ENCODE results near the gene OR10A3.
"Not testable (repeated sequence)": the region's sequence is repeated elsewhere in the genome, so short reads cannot be mapped to it uniquely, and the experiment has no call there.

OR10A3 gene, protein sequence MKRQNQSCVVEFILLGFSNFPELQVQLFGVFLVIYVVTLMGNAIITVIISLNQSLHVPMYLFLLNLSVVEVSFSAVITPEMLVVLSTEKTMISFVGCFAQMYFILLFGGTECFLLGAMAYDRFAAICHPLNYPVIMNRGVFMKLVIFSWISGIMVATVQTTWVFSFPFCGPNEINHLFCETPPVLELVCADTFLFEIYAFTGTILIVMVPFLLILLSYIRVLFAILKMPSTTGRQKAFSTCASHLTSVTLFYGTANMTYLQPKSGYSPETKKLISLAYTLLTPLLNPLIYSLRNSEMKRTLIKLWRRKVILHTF

DNA sequence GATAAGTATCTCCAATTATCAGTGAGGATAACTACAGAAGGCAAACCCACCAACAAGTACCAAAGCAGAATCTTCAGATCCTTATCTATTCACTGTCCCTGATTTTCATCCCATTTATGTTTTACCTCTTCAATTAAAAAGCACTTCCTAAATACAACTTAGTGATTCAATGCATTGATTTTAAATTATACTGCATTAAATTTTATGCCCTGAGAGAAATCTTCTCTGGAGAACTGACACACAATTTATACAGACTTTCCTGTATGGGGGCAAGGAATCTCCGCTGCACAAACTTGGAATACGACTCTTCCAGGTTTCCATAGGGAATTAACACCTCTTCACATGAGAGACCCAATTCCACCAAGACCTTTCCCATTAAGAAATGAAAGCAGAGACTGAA is at the start of gene OR10A3:
OR10A3 (minus strand) TSS at position 101 of the 400 bp plus-strand sequence. CDS start 2,188 bp downstream, outside the sequence.
- DNase-seq (ENCODE audit: low spot score) = no peak

DNA sequence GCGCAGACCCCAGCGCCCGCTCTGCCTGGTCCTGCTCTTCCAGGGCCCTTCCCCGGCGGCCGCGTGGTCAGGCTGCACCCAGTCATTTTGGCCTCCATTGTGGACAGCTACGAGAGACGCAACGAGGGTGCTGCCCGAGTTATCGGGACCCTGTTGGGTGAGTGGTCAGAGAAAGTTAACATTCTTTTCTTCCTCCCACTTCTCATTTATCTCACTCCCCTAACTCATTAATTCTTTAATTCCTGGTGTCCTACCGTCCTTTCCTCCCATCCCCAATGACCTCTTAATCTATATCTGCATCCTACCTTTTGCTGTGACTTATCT is 46.0 kb upstream of the OR10A3 start:
- not testable (repeated sequence) for DNase-seq (ENCODE audit: low spot score)

DNA sequence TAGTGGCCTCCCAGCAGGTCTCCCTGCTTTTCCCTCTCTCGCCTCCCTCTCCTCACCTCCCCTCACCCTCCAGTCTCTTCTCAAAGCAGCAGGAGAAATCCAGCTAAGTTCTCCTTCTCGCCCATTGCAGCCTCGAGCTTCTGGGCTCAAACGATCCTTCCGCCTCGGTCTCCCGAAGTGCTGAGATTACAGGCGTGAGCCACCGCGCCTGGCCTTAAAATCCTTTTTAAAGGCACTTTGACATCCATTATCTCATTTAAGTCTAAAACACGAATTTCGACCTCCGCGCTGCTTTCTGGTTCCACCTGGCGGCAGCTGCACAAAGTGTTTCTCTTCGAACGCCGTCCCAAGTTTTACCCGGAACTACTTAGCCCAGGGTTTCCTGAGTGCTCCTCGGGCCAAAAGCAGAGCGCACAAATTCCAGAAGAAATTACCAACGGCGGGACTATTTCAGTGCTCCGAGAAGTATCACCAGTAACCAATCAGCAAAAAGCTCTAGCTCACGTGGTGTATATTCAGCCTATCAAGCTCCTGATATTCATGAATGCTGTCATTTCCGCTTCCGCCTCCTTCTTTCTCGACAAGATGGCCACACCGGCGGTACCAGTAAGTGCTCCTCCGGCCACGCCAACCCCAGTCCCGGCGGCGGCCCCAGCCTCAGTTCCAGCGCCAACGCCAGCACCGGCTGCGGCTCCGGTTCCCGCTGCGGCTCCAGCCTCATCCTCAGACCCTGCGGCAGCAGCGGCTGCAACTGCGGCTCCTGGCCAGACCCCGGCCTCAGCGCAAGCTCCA is 45.5 kb upstream of the OR10A3 start, which contains the start of gene EIF3F:
EIF3F (plus strand) TSS at position 570 of the 792 bp plus-strand sequence; CDS start at position 586, 16 bp downstream.
- DNase-seq (ENCODE audit: low spot score) = peak; percentile 93

DNA sequence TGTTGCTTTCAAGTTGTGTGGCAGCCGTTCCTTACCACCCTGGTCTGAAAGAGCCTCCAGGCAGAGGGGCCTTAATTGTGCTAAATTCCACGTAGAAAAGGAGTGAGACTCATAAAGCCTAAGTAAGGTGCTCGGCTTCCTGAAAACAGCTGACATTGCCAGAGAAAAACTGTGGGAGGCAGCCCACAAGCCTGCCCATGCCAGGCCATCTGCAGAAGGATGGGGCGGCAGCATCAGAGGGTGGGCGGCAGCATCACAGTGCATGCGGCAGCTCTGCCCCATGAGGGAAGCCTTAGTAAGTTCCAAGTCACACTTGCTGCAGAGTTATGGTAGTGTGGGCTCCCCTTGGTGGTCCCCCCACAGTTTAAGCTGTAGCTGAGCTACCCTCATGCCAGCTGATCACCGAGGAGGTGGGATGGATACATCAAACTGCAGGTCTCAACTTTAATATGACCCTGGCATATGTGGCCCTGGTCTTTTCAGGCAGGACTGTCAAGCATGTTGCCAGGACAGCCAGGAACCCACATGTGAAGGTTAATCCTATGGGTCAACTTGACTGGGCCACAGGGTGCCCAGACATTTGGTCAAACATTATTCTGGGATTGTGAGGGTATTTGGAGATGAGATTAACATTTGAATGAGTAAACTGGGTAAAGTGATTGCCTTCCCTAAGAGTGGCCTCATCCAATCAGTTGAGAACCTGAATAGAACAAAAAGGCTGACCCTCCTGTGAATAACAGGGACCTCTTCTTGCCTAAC is 42.5 kb upstream of the OR10A3 start:
- no peak for DNase-seq (ENCODE audit: low spot score)

DNA sequence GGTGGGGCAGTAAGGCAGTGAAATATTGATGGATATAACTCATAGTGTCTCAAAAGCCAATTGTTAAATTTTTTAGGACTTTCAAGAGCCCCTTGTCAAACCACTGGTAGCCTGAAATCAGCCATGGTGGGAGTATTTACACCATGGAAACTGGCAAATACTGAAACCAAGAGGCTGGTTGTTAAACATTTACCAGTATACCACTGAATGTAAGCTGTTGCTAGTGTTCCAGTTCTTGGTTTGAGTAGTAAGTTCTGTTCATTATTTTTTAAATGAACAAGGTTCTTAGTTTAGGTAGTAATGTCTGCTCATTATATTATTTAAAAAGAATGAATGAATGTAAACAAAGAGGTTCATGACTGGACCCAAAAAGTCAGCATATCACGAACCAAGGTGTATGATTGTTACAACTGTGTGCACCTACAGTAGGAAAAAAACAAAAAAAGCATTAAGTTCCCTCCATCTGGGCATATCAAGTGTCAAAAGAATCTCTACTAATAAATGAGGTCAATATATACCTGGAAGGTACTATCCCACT is 41.1 kb upstream of the OR10A3 start:
- no peak for DNase-seq (ENCODE audit: low spot score)

DNA sequence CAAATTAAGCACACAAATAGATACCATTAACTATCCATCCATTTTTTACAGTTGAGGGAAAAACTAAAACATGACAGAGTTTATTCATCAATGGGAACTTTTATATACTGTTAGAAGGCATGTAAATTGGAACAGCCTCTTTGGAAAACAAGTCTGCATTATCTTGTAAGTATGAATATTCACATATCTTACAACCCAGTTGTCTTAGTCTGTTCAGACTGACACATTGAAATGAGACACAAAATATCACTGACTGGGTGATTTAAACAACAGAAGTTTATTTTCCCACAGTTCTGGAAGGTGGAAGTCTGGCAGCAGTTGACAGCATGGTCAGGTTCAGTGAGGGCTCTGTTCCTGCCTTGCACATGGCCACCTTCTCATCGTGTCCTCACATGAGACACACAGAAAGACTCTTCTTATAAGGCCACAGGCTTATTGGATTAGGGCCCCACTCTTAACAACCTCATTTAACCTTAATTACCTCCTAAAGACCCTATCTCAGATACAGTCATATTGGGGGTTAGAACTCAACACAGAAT is 40.2 kb upstream of the OR10A3 start:
- no peak for DNase-seq (ENCODE audit: low spot score)

DNA sequence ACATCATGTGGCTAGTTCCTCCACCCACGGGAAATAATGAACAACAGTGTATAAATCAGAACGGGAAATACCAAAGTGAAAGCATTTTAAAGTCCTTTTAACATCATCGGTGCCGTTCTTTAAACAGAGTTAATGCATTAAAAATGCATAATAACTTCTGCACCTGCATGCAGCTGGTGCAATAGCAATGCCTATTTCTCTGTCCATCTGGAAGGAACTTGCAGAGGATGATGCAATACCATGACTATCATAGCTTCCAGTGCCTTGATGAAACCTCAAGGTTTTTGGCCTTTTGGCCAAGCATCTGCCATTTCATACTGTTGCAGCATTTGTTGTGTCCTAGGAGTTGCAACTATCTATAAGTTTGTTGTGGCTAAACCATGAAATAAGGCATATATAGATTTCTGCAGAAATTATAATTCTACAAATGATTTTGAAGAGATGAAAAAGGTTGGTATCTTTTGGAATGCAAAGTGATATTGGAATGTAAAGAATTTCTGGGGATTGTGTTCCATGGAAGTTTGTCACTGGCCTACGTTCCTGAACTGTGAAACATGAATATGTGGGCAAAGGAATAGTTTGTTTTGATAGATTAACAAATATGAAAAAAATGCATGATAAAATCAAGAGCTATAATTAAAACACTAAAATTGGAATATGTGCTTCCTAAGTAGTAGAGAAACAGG is 35.9 kb upstream of the OR10A3 start:
- DNase-seq (ENCODE audit: low spot score) = no peak

DNA sequence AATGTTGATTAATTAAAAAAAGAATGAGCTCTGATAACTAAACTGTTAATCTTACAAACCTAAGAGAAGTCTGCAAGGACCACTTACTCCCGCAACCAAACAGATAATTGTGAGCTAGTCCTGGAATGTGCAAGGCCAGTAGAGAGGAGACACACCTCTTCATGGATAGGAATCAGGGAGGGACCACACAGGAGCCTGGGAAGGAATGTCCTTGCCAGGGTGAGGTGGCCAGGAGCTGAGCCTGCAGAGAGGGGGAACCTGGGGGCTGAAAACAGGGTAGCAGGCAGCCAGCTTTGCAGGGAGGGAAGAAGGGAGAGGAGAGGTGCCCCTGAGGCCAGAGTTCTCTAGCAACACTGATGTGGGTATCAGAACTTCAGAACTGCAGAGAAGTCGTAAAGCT is 33.2 kb upstream of the OR10A3 start:
- DNase-seq (ENCODE audit: low spot score) = no peak

DNA sequence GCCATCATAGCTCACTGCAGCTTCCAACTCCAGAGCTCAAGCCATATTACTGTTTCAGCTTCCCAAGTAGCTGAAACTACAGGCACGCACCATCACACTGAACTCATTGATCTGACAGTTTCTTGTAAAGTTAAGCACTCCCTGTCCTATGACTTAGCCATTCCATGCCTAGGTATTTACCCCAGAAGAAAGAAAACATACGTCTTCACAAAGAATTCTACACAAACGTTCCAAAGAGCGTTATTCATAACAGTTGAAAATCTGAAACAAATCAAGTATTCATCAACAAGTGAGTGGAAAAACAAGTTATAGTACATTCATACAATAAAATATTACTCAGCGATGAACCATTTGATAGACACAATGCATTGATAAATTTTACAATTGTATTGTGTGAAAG is 31.5 kb upstream of the OR10A3 start:
- DNase-seq (ENCODE audit: low spot score) = no peak

DNA sequence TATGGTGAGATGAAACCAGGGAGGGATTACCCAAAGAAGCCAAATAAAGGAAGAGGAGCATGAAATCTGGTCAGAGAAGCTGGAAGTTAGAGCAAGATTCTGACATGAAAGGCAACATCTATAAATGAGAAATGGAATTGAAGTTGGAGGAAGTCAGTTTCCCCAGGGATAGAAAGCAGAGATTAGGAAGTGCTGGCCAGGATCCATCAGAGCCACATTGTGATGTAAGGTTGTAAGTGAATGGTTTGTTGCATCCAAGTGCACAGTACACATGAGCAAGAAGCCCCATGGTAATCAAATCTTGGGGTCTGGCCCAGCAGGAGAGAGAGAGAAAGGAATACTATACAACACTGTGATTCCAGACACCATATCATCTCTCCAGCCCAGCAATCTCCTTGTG is 30.3 kb upstream of the OR10A3 start:
- no peak for DNase-seq (ENCODE audit: low spot score)

DNA sequence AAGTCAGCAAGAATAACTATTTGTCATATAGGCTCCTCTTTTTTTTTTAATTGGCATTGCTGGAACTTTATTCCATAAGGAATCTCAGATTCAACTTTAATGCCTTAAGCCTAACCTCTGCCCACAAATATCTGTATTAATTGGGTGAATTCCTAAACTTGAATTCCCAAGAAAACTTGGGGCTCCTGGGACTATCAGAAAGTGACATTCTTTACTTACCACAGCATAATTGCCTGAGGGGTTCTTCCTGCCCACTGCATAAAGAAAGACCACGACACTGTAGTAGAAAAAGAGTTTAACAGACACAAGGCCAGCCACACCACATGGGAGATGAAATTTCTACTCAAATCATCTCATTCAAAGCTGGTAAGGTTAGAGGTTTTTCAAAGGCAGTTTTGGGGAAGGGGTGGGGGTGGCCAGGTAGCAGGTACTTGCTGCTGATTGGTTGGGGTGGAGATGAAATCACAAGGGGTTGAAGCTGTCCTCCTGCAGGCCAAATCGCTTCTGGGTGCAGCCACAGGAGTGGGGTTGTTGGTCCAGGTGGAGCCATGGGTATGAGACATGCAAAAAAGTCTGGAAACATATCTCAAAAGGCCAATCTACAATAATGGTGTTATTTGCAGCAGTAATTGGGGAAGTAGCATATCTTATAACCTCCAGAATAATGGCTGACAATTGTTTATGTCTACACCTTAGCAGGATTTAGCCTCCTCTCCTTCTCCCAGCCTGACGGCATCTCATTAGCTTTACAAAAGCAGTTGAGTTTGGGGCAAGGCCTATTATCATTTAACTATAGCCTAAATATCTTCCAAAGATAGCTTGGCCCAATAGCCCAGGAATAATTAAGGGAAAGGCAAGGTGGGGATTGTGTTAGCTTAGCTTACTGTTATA is 28.5 kb upstream of the OR10A3 start:
- DNase-seq (ENCODE audit: low spot score) = no peak

DNA sequence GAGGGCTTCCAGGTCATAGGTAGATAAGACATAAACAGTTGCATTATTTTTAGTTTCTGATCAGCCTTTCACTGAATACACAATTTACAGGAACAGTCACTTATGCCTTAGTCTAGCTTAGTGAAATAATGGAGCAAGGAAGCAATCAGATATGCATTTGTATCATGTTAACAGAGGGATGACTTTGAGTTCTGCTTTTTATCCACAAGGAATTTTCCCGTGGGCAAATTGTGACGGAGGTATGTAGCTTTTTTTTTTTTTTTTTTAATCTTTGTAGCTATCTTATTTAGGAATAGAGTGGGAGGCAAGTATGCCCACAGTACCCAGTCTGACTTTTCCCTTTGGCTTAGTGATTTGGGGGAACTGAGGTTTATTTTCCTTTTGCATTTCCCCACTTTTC is 27.2 kb upstream of the OR10A3 start:
- DNase-seq (ENCODE audit: low spot score) = no peak

DNA sequence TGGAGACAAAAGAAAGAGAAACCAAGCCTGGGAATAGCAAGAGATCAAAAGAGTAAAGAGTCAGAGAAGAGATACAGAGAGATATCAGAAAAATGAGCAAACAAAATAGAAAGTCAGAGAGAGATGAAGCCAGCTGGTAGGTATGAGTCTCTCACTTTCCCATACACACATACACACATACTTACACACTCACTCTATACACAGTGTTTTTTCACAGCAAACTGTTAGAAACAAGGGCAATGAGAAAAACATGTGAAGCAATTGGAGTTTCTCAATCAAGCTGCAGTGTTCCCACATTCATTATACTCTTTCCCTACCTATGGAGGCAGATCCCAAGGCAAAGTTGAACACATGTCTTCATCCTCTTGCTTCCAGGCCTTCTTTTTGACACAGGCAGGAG is 26.3 kb upstream of the OR10A3 start:
- no peak for DNase-seq (ENCODE audit: low spot score)

DNA sequence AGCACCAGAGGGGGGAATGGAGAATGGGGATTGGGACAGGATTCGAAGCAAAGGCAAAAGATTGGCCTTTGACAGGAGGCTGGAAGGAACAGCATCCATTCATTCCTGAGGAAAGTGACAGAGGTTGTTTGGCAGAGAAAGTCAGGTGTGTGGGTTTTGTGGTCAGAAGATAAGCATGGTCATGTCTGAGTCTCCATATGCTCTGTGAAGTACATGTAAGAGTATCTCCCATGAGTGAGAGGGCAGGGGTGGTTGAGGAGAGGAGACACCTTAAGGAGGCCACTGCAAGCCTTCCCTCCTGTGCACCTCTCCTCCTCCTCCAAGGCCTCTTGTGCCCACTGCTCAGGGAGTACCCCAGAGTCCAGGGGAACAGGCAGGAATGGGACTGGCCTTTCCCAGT is 25.6 kb upstream of the OR10A3 start:
- DNase-seq (ENCODE audit: low spot score) = no peak

DNA sequence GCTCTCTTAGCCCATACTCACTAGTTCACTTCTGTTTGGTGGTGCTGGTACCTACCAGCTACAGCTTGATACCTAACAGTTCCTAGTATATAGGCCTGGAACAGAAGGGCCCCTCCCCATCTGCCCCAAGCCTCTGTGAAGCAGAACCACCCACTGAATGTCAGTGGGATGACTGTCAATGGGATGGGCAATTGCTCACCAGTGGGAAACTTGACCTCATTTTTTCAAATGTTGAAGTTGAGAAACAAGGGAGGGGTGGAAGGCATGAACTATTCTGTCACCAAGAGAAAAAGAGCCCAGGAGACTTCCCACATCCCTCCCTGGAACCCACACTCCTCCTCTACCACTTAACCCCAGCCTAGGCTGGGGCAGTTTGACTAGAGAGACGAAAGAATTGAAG is 23.9 kb upstream of the OR10A3 start, which contains the start of gene NLRP10:
NLRP10 (minus strand) TSS at position 62 of the 400 bp plus-strand sequence. CDS start 1,952 bp downstream, outside the sequence.
- no peak for DNase-seq (ENCODE audit: low spot score)

DNA sequence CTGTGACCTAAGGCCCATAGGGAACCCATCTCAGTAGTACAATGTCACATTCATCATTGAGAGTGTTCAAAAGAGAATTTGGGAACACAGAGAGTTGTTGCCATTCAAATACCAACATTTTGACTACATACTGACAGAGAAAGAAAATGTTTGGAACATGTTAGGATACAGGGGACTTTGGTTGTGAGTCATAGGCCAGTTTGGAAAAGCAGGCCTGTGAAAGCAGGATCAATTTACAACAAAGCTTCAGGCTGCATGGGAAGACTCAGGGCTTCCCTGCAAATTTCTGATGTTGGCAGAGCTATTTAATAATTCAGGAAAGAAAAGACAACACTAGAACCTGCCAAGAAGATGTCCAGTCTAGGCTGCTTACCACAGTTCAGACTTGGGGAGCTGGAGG is 23.4 kb upstream of the OR10A3 start:
- no peak for DNase-seq (ENCODE audit: low spot score)

DNA sequence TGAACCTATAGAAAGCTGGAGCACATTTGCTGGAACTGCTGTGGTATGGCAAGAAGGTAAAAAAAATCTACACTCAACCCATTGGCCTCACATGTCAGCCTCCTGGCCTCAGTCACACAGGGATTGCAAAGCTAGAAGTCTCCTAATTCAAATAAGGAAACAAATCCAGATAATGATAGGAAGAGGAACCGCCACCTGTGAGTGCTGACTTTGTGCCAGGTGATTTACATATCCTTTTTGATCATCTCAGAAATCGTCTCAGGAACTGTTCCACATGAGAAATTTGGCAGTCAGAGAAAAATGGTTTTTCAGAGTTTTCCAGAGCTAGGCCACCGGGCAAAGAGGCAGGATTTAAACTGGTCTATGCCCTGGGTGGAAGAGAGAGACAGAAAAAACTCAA is 22.8 kb upstream of the OR10A3 start:
- no peak for DNase-seq (ENCODE audit: low spot score)

DNA sequence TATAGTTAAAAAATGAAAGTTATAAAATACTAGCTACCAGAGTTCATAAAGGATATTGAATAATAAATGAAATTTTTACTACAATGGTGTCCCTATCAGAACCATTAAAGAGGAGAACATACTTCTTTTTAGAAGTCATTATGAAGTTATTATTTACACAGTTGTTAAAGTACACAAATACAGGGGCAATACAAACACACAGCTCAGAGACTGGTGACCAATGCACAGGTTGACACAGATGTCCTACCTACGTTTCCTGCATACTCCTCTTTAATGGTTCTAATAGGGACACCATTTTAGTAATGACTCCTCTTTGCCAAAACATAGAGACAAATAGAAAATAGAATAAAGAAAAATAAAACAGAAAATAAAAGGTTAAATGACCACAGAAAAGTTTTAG is 13.7 kb upstream of the OR10A3 start:
- DNase-seq (ENCODE audit: low spot score) = no peak

DNA sequence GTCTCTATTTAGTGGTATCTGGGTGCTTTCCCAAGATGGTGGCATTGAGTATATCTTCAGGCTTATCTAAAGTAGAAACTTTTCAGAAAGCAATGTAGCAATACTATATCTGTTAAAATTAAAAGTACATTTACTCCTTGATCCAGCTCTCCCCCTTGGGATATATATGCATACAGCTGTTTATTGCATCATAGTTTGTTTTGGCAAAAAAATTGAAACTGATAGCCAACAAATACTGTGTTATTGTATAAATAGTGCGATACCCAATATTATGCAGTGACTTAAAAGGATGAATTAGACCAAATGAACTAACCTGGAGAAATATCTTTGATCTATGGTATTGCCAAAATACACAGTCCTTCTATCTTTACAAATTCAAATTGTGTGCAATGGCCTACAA is 8.4 kb upstream of the OR10A3 start:
- no peak for DNase-seq (ENCODE audit: low spot score)

DNA sequence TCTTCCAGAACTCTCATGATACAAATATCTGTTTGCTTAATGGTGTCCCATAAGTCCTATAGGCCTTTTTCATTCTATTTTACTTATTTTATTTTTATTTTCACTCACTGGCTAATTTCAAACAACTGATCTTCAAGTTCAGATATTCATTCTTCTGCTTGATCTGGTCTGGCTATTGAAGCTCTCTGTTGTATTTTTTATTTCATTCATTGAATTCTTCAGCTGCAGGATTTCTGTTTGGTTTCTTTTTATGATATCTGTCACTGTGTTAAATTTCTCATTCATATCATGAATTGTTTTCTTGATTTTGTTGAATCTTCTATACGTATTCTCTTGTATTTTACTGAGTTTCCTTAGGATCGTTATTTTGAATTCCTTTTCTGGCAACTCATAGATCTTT is 2.6 kb upstream of the OR10A3 start:
- DNase-seq (ENCODE audit: low spot score) = no peak

DNA sequence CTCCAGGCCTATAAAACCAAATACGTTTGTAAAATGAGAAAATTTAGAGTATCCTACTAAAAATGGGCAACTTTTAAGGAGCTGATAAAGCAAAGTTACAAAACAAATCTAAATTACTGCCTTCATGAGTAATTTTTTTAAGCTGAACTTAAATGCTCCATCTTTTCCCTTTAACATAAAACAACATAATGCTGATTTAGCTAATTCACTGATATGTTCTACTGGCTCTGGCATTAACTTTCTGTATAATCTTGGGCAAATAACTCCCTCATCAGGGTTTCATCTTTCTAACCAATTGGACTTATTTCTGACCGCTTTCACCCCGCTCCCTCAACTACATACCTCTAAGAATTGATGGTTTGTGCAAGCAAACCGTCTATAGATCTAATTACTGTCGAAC is 362 bp downstream of the OR10A3 start:
- no peak for DNase-seq (ENCODE audit: low spot score)

Measured in iPS-NIHi11 (cell line).